Hematopoietic multipotent progenitor cell treated with erythropoietin and hydrocortisone succinate and interleukin-3 and kit ligand, for 6 days (in vitro differentiated cells): ENCODE measurements around the gene BORCS6.
A peak's percentile ranks its signal among the peaks of the same experiment; 100 is the strongest.
"Not testable (repeated sequence)": the region's sequence is repeated elsewhere in the genome, so short reads cannot be mapped to it uniquely, and the experiment has no call there.

Experiments used
- DNase-seq: peaks from one replicate; pipeline ENCODE4 v3.0.0-alpha.2; 2015

The BORCS6 gene

GRCh38 chr17:8189711-8190477, at the start of gene BORCS6:
BORCS6 (minus strand) TSS chr17:8190180; CDS start chr17:8190140, 40 bp downstream.
- peak; percentile 100 for DNase-seq

- DNase-seq, result no peak
Observed at GRCh38 chr17:8237886-8238285, 47.9 kb upstream of the BORCS6 start.

GRCh38 chr17:8237175-8237574, 47.2 kb upstream of the BORCS6 start:
- no peak for DNase-seq

- DNase-seq, result no peak
Observed at GRCh38 chr17:8235676-8236075, 45.7 kb upstream of the BORCS6 start.

GRCh38 chr17:8234361-8235270, 44.6 kb upstream of the BORCS6 start:
- DNase-seq, result no peak

- DNase-seq, result no peak
Observed at GRCh38 chr17:8231701-8232100, 41.7 kb upstream of the BORCS6 start.

GRCh38 chr17:8227238-8227581, 37.2 kb upstream of the BORCS6 start:
- no peak for DNase-seq

- DNase-seq, result peak; percentile 86
Observed at GRCh38 chr17:8226536-8227237, 36.7 kb upstream of the BORCS6 start.

GRCh38 chr17:8225813-8226535, 36.0 kb upstream of the BORCS6 start:
- DNase-seq, result peak; percentile 86

GRCh38 chr17:8224891-8225812, 35.2 kb upstream of the BORCS6 start:
- no peak for DNase-seq

GRCh38 chr17:8223356-8224126, 33.6 kb upstream of the BORCS6 start:
- peak; percentile 89 for DNase-seq

- peak; percentile 95 for DNase-seq
Observed at GRCh38 chr17:8222630-8223355, 32.8 kb upstream of the BORCS6 start.

- no peak for DNase-seq
Observed at GRCh38 chr17:8222380-8222629, 32.3 kb upstream of the BORCS6 start.

GRCh38 chr17:8221663-8222379, 31.8 kb upstream of the BORCS6 start:
- DNase-seq, result peak; percentile 92

- DNase-seq, result peak; percentile 92
Observed at GRCh38 chr17:8220783-8221662, 31.0 kb upstream of the BORCS6 start.

GRCh38 chr17:8214000-8214399, 24.0 kb upstream of the BORCS6 start:
- DNase-seq, result not testable (repeated sequence)

GRCh38 chr17:8212312-8213180, 22.6 kb upstream of the BORCS6 start:
- no peak for DNase-seq
